ENCODE results near the gene GLB1L. TPM values are rescaled to one million over a fixed set of nuclear protein-coding genes. Genes with fewer than 3 reads are reported as not detected.

Gene GLB1L
- total and polyA plus RNA-seq, 2 of the 8 experiments (the other 6 are each of a cell fraction or from before 2014, with no cell fraction given): 3.7 to 4.0 TPM

DNA sequence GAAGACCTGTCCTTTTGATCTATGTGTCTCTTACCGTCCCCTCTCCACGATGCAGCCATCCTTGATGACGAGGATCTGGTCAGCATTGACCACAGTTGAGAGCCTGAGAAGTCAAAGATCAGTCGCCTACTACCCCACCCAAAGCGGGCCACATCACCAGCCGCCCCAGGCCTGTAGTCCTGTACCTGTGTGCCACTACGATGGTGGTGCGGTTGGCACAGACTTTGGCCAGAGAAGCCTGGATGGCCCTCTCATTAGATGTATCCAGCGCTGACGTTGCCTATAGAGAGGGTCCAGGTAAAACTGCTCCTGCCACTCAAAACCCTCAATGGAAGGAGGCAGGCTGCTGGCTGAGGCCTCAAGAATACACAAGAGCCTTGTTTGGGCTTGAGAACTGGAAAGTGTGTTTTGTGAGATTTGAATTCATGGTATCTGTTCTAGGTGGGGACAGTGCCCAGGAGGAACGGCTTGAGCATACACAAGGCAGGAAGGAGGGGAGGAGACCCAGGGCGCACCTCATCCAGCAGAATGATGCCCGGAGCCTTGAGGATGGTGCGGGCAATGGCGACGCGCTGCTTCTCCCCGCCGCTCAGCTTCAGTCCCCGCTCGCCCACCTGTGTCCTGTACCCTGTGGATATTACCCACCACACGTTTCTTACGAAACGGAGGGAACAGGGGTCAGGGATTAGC lies 34.9 kb downstream of the GLB1L start:
- H2BK120ac ChIP-seq (replicated peaks; ENCODE audit: low read depth, low read length): no peak overlapping the region
- H3K27ac ChIP-seq (ENCODE audit: low read depth, low read length): no peak overlapping the region
- TF ChIP-seq, protein P1, sequence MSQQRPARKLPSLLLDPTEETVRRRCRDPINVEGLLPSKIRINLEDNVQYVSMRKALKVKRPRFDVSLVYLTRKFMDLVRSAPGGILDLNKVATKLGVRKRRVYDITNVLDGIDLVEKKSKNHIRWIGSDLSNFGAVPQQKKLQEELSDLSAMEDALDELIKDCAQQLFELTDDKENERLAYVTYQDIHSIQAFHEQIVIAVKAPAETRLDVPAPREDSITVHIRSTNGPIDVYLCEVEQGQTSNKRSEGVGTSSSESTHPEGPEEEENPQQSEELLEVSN (IDR thresholded peaks at IDR 0.05): no peak
- TF ChIP-seq ZNF274 (IDR thresholded peaks at IDR 0.05; ENCODE audit: borderline replicate concordance, extremely low read depth, low read length): no peak
- no peak for TF ChIP-seq RAD21 (IDR thresholded peaks at IDR 0.05 in 1 of 2, conservative IDR thresholded peaks at IDR 0.05 in 1 of 2; ENCODE audit: low read depth in 2 of 2, low read length in 2 of 2)
- no peak for TF ChIP-seq BRCA1 (IDR thresholded peaks at IDR 0.05; ENCODE audit: low read depth, low read length)
- no peak for TF ChIP-seq CHD1 (IDR thresholded peaks at IDR 0.05; ENCODE audit: low read depth, low read length)
- no peak for TF ChIP-seq SRF (IDR thresholded peaks at IDR 0.05; ENCODE audit: low read depth, low read length)
- no peak for TF ChIP-seq TEAD4 (IDR thresholded peaks at IDR 0.05; ENCODE audit: low read depth, low read length)
- TF ChIP-seq TBP (IDR thresholded peaks at IDR 0.05; ENCODE audit: low read depth, low read length): no peak
- TF ChIP-seq SUZ12 (IDR thresholded peaks at IDR 0.05; ENCODE audit: low read length): no peak
- TF ChIP-seq, protein P2, sequence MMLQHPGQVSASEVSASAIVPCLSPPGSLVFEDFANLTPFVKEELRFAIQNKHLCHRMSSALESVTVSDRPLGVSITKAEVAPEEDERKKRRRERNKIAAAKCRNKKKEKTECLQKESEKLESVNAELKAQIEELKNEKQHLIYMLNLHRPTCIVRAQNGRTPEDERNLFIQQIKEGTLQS (IDR thresholded peaks at IDR 0.05; ENCODE audit: insufficient read depth, low read depth, low read length): no peak
- no peak for TF ChIP-seq CHD2 (IDR thresholded peaks at IDR 0.05; ENCODE audit: low read length)
- H3K18ac ChIP-seq (ENCODE audit: extremely low read depth, low read length): no peak overlapping the region
- H4K91ac ChIP-seq (replicated peaks; ENCODE audit: insufficient read length, low read length): no peak overlapping the region
- FAIRE-seq (no peak), DNase-seq (ENCODE audit: low read depth in 1 of 2, low spot score in 2 of 2) (no peak)
- no peak overlapping the region for H3K23ac ChIP-seq (ENCODE audit: insufficient read length)
- peaks cover 13 to 51% (median 23%) of the 10 kb centered on the region in 4 experiments for H3K36me3 ChIP-seq (ENCODE audit: control insufficient read depth in 2 of 4, insufficient read depth in 4 of 4, low read length in 3 of 4)
- H3K4me1 ChIP-seq (replicated peaks in 1 of 4; ENCODE audit: control insufficient read depth in 3 of 4, insufficient read depth in 4 of 4, low read length in 3 of 4): peaks cover 0 to 6% (median 3%) of the 10 kb centered on the region in 4 experiments; a peak in 5 of 7 replicates
- no peak overlapping the region for H3K4me3 ChIP-seq (ENCODE audit: extremely low read depth in 1 of 4, insufficient read depth in 2 of 4, low read depth in 3 of 4, low read length in 4 of 4)
- no peaks in the 10 kb centered on the region for H3K9me3 ChIP-seq (ENCODE audit: insufficient read depth in 2 of 2, low read depth in 1 of 2, low read length in 1 of 2)
- no peak overlapping the region for H2AK5ac ChIP-seq (ENCODE audit: low read depth, low read length)
- no peaks in the 10 kb centered on the region for H3K79me2 ChIP-seq (ENCODE audit: control insufficient read depth in 1 of 2, insufficient read depth in 2 of 2, low read length in 2 of 2)
- H4K8ac ChIP-seq (ENCODE audit: extremely low read depth, insufficient read depth, low read length): no peak overlapping the region
- no peak overlapping the region for H3K14ac ChIP-seq (ENCODE audit: insufficient read length)
- H2BK15ac ChIP-seq (ENCODE audit: low read length): no peak overlapping the region
- ChIA-PET POLR2A (ENCODE audit: partially characterized antibody) (interaction anchor here (1.1 to 6.1 kb wide), 4 partner anchors 9 to 17 kb away, joined by 3 to 101 read pairs (median 4); partner anchors contain the start of gene ABCB6), CTCF (ENCODE audit: partially characterized antibody) (interaction anchor here (1.0 kb wide), 1 partner anchor 104 kb away, joined by 3 read pairs; no protein-coding TSS in a partner anchor)
- H3K4me2 ChIP-seq (ENCODE audit: insufficient read depth in 1 of 2, low read depth in 2 of 2, low read length in 2 of 2): no peak overlapping the region
- no peak overlapping the region for H4K5ac ChIP-seq (ENCODE audit: insufficient read length, low read depth, low read length)
- no peak overlapping the region for H2BK5ac ChIP-seq (ENCODE audit: low read depth, low read length)
- H3K9ac ChIP-seq (replicated peaks in 1 of 4; ENCODE audit: extremely low read depth in 1 of 4, low read depth in 3 of 4, low read length in 3 of 4): no peak overlapping the region
- no peak overlapping the region for H2BK20ac ChIP-seq (ENCODE audit: low read length)
- no peak overlapping the region for H2BK12ac ChIP-seq (ENCODE audit: low read depth, low read length)
- no peak overlapping the region for H3K4ac ChIP-seq (replicated peaks; ENCODE audit: insufficient read length, low read depth, low read length)
- WGBS, 2 experiments (ENCODE audit: extremely low coverage in 1 of 2, insufficient coverage in 1 of 2, insufficient read length in 1 of 2, insufficient replicate concordance in 2 of 2, low coverage in 1 of 2, low lambda C conversion rate in 2 of 2, missing lambda C conversion rate in 1 of 2): 90% methylated on average over 24 of the region's 24 CpGs; no CpG with 5 or more reads in 1 of the 2 experiments
- H4K20me1 ChIP-seq (replicated peaks in 1 of 2; ENCODE audit: control insufficient read depth in 1 of 2, insufficient read depth in 2 of 2, low read length in 2 of 2): peaks cover 0 to 4% of the 10 kb centered on the region in 2 experiments
- H3K56ac ChIP-seq (replicated peaks; ENCODE audit: insufficient read length, low read depth, low read length): no peak overlapping the region
- peaks cover 10% of the 10 kb centered on the region for H3K23me2 ChIP-seq (ENCODE audit: low read depth, low read length)
- no peaks in the 10 kb centered on the region for H3K79me1 ChIP-seq (ENCODE audit: low read depth, low read length)
- H2AFZ ChIP-seq (ENCODE audit: low read length): no peak overlapping the region
- no peaks in the 10 kb centered on the region for H3K27me3 ChIP-seq (replicated peaks in 1 of 4; ENCODE audit: control insufficient read depth in 3 of 4, extremely low read depth in 1 of 4, insufficient read depth in 3 of 4, low read length in 3 of 4)
